Astrocyte of the cerebellum (primary cell): ENCODE results near the gene KIF2B.
"Not testable (repeated sequence)": the region's sequence is repeated elsewhere in the genome, so short reads cannot be mapped to it uniquely, and the experiment has no call there.

ENCODE experiments used
- DNase-seq: peaks from one replicate; pipeline ENCODE4 v3.0.0-alpha.2; 2011; ENCODE audit warnings: low read depth
- H3K4me3 ChIP-seq: 2 replicates; pipeline ENCODE4 v1.5.1; 2011; ENCODE audit warnings: mild to moderate bottlenecking, low read depth, low read length, moderate library complexity
- in situ Hi-C: cut with HindIII; loops from 2 replicates; pipeline ENCODE4 v1.10.0; 2017; ENCODE audit warnings: low sequenced_read_pairs
- TF ChIP-seq, protein P1 (sequence below): IDR thresholded peaks from 2 replicates; pipeline ENCODE4 v1.5.1; 2012; ENCODE audit warnings: low read length, low read depth, moderate library complexity, mild to moderate bottlenecking; ENCODE audit errors: missing control alignments

KIF2B gene

GRCh38 chr17:53819956-53820355 lies 2.8 kb upstream of the KIF2B start:
- H3K4me3 ChIP-seq: no peak overlapping the region
- TF ChIP-seq, protein P1, sequence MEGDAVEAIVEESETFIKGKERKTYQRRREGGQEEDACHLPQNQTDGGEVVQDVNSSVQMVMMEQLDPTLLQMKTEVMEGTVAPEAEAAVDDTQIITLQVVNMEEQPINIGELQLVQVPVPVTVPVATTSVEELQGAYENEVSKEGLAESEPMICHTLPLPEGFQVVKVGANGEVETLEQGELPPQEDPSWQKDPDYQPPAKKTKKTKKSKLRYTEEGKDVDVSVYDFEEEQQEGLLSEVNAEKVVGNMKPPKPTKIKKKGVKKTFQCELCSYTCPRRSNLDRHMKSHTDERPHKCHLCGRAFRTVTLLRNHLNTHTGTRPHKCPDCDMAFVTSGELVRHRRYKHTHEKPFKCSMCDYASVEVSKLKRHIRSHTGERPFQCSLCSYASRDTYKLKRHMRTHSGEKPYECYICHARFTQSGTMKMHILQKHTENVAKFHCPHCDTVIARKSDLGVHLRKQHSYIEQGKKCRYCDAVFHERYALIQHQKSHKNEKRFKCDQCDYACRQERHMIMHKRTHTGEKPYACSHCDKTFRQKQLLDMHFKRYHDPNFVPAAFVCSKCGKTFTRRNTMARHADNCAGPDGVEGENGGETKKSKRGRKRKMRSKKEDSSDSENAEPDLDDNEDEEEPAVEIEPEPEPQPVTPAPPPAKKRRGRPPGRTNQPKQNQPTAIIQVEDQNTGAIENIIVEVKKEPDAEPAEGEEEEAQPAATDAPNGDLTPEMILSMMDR: no peak
- in situ Hi-C loops: no loop called here
- DNase-seq: no peak

DNA sequence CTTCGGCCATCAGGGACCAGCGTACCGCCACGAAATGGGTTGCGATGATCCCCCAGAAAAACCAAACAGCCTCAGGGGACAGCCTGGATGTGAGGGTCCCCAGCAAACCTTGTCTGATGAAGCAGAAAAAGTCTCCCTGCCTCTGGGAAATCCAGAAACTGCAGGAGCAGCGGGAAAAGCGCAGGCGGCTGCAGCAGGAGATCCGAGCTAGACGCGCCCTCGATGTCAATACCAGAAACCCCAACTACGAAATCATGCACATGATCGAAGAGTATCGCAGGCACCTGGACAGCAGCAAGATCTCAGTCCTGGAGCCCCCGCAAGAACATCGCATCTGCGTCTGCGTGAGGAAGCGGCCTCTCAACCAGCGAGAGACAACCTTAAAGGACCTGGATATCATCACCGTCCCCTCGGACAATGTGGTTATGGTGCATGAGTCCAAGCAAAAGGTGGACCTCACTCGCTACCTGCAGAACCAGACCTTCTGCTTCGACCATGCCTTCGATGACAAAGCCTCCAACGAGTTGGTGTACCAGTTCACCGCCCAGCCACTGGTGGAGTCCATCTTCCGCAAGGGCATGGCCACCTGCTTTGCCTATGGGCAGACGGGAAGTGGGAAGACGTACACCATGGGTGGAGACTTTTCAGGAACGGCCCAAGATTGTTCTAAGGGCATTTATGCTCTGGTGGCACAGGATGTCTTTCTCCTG lies 769 bp downstream of the KIF2B start:
- in situ Hi-C loops: no loop called here

GRCh38 chr17:53834771-53835170 lies 12.0 kb downstream of the KIF2B start:
- in situ Hi-C loops, H3K4me3 ChIP-seq, DNase-seq: not testable (repeated sequence)

More for the DNA sequence above, 769 bp downstream of the KIF2B start:
- TF ChIP-seq, protein P1: no peak
- no peak overlapping the region for H3K4me3 ChIP-seq
- no peak for DNase-seq

DNA sequence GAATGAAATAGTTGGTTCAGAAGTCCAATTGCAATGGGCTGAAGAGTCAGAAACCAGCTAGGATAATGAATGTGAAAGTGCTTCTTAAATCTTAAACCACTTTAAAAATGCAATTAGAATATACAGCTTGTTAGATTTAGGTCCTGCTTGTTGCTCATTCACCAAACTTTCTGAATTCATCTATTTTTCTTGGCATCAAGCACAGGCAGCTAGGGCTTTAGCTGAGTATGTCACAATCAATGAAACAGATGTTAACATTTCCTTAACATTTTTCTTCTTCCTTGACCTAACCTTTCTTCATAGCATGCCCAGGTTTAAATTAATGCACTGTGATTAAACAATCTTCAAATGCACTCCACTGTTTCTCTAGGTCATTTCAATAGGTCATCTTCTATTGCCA lies 14.4 kb downstream of the KIF2B start:
- TF ChIP-seq, protein P1: no peak
- no peak overlapping the region for H3K4me3 ChIP-seq
- in situ Hi-C loops: no loop called here
- DNase-seq: peak; percentile 4

GRCh38 chr17:53844491-53845107 lies 21.9 kb downstream of the KIF2B start:
- DNase-seq: no peak
- TF ChIP-seq, protein P1: no peak
- H3K4me3 ChIP-seq: no peak overlapping the region
- in situ Hi-C loops: no loop called here

GRCh38 chr17:53871128-53871527 lies 48.4 kb downstream of the KIF2B start:
- in situ Hi-C loops, H3K4me3 ChIP-seq, DNase-seq: not testable (repeated sequence)
